H1 (cell line): ENCODE measurements around the gene RHBDF1. TPM values are rescaled to one million over a fixed set of nuclear protein-coding genes. Genes with fewer than 3 reads are reported as not detected.

Experiments used
- ASH2L ChIP-seq: fragments of 200-600, 300-600 bp; sonication (generic); IDR thresholded peaks from one replicate; pipeline ENCODE4 v1.7.1; 2017; ENCODE audit warnings: low read length
- BACH1 ChIP-seq: IDR thresholded peaks from 2 replicates; pipeline ENCODE4 v1.6.1; 2012; ENCODE audit warnings: low read length, improper control_type of control experiment
- CEBPB ChIP-seq: IDR thresholded peaks from 2 replicates; pipeline ENCODE4 v1.6.1; 2012; ENCODE audit warnings: low read depth, low read length
- CTBP2 ChIP-seq: IDR thresholded peaks from 2 replicates; pipeline ENCODE4 v1.7.0; 2011; ENCODE audit warnings: borderline replicate concordance, mild to moderate bottlenecking, moderate library complexity, mixed read lengths, low read length; ENCODE audit not compliant: insufficient read depth, insufficient read length
- EP300 ChIP-seq, 2 experiments: IDR thresholded peaks; 1 replicate in 1 of 2; 2 replicates in 1 of 2; pipeline ENCODE4 v1.6.1; 2011 to 2012; ENCODE audit warnings: low read depth in 2 of 2, low read length in 2 of 2, mild to moderate bottlenecking in 2 of 2, borderline replicate concordance in 1 of 2, inconsistent platforms in 1 of 2, moderate library complexity in 1 of 2
- EZH2 ChIP-seq: fragments of 200-600 bp; sonication (generic); IDR thresholded peaks from 2 replicates; pipeline ENCODE4 v1.7.1; 2012; ENCODE audit warnings: low read depth, mild to moderate bottlenecking, moderate library complexity, low read length, inconsistent platforms; ENCODE audit not compliant: severe bottlenecking
- HDAC6 ChIP-seq: IDR thresholded peaks from one replicate; pipeline ENCODE4 v1.7.1; 2012; ENCODE audit warnings: low read depth, mild to moderate bottlenecking, inconsistent platforms, low read length, moderate library complexity
- JUN ChIP-seq: IDR thresholded peaks from 2 replicates; pipeline ENCODE4 v1.6.1; 2011; ENCODE audit warnings: low read depth, mild to moderate bottlenecking, improper control_type of control experiment, low read length
- JUND ChIP-seq: IDR thresholded peaks from 2 replicates; pipeline ENCODE4 v1.6.1; 2011; ENCODE audit warnings: mild to moderate bottlenecking, improper control_type of control experiment, low read length
- MAFK ChIP-seq: IDR thresholded peaks from 2 replicates; pipeline ENCODE4 v1.6.1; 2012; ENCODE audit warnings: low read depth, mild to moderate bottlenecking, improper control_type of control experiment, low read length
- PHF8 ChIP-seq: fragments of 200-600 bp; sonication (generic); conservative IDR thresholded peaks from 2 replicates; pipeline ENCODE4 v1.7.1; 2012; ENCODE audit warnings: low read depth, mild to moderate bottlenecking, inconsistent platforms, low read length, moderate library complexity
- RNF2 ChIP-seq: fragments of 200-900, 300-1000 bp; sonication (generic); IDR thresholded peaks from 2 replicates; pipeline ENCODE4 v1.7.1; 2016; ENCODE audit warnings: borderline replicate concordance, low read depth, mild to moderate bottlenecking, antibody characterized with exemption, low read length; ENCODE audit not compliant: poor library complexity, severe bottlenecking; ENCODE audit errors: missing control alignments
- RXRA ChIP-seq: IDR thresholded peaks from 2 replicates; pipeline ENCODE4 v1.6.1; 2011; ENCODE audit warnings: low read depth, mild to moderate bottlenecking, low read length, moderate library complexity; ENCODE audit not compliant: insufficient read depth
- TCF12 ChIP-seq: IDR thresholded peaks from 2 replicates; pipeline ENCODE4 v1.6.1; 2011; ENCODE audit warnings: low read depth, mild to moderate bottlenecking, low read length
- ZNF274 ChIP-seq: IDR thresholded peaks from 2 replicates; pipeline ENCODE4 v1.7.0; 2012; ENCODE audit warnings: low read length, borderline replicate concordance; ENCODE audit errors: extremely low read depth
- polyA plus RNA-seq, 7 experiments: library from polyadenylated mRNA; depleted of rRNA in 3 of 7; stranded (reverse) in 5 of 7; unstranded in 2 of 7; fragments of >200 nt in 5 of 7; fragments of 200-250 nt in 2 of 7; gene quantifications; 1 replicate in 5 of 7; 2 replicates in 1 of 7; 4 replicates in 1 of 7; pipeline versions ENCODE4 v1.2.1 to v1.2.3, GENCODE V29; 2011 to 2013; ENCODE audit warnings: missing spikeins in 2 of 7, mixed read lengths in 2 of 7
- total RNA-seq: library from RNA; stranded (reverse); fragmentation: NEBNext Ultra II Directional; extraction: Animal tissue kit (Norgen Biotek cat#: 25700); gene quantifications from 2 replicates; pipeline ENCODE4 v1.2.1, GENCODE V29; 2021
- TF ChIP-seq, protein P1 (sequence below): IDR thresholded peaks from 2 replicates; pipeline ENCODE4 v1.6.1; 2011; ENCODE audit warnings: low read length, improper control_type of control experiment
- TF ChIP-seq, protein P2 (sequence below), 3 experiments: IDR thresholded peaks; 1 replicate in 2 of 3; 2 replicates in 1 of 3; pipeline versions ENCODE4 v1.5.1 to v1.6.1; 2011; ENCODE audit warnings: low read length in 3 of 3, mild to moderate bottlenecking in 3 of 3, inconsistent platforms in 2 of 3, low read depth in 1 of 3, moderate library complexity in 1 of 3; ENCODE audit not compliant: insufficient read depth in 1 of 3; ENCODE audit errors: control extremely low read depth in 1 of 3

Gene RHBDF1
- total and polyA plus RNA-seq, 2 of the 8 experiments (the other 6 are each of a cell fraction or from before 2014, with no cell fraction given) = 37.4 to 51.6 TPM

DNA sequence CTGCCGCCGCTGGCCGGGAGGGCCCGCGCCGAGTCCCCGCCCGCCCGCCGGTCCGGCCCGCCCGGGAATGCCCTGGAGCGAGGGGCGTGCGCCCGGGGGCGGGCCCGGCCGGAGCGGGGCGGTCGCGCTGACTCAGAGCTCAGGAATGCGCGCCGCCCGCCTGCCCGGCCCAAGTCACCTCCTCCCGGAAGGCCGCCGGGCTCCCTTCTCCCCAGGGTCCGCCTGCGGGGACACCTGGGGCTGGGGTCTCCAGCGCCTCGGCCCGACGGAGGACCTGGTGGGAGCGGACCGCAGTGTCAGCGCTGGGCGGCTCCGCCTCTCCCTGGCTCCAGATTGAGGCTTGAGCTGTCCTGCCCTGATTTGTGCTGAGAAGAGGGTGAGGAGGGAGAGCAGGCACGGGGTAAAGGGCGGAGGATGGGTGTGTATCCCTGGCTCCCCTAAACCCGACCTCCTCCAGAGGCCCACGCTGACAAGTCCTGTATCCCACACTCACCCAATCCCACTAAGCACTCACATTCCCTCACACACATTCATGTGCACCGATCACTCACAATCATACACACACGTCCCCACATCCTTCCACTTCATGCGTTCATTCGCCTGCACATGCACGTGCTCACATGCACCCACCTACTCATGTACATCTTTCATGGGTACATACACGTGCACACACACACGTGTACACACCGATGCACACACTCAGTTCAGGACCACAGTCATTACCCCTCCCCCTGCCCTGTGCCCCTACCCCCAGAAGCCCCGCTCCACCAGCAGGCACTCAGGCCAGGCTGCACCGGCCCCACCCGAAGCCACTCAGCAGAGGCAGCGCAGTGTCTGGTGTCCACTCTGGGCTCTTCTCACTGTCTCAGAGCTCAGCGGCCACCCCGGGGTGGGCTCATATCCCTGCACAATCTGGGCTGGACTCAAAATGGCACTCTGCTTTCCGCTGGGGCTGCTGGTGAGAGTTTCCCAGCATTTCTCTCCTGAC, at the start of gene RHBDF1 (continued):
- TF ChIP-seq RNF2 = no peak
- TF ChIP-seq CTBP2 = no peak
- no peak for TF ChIP-seq HDAC6
- TF ChIP-seq, protein P1, sequence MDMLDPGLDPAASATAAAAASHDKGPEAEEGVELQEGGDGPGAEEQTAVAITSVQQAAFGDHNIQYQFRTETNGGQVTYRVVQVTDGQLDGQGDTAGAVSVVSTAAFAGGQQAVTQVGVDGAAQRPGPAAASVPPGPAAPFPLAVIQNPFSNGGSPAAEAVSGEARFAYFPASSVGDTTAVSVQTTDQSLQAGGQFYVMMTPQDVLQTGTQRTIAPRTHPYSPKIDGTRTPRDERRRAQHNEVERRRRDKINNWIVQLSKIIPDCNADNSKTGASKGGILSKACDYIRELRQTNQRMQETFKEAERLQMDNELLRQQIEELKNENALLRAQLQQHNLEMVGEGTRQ = no peak
- no peak for TF ChIP-seq EZH2
- TF ChIP-seq TCF12 = no peak
- TF ChIP-seq, protein P2, sequence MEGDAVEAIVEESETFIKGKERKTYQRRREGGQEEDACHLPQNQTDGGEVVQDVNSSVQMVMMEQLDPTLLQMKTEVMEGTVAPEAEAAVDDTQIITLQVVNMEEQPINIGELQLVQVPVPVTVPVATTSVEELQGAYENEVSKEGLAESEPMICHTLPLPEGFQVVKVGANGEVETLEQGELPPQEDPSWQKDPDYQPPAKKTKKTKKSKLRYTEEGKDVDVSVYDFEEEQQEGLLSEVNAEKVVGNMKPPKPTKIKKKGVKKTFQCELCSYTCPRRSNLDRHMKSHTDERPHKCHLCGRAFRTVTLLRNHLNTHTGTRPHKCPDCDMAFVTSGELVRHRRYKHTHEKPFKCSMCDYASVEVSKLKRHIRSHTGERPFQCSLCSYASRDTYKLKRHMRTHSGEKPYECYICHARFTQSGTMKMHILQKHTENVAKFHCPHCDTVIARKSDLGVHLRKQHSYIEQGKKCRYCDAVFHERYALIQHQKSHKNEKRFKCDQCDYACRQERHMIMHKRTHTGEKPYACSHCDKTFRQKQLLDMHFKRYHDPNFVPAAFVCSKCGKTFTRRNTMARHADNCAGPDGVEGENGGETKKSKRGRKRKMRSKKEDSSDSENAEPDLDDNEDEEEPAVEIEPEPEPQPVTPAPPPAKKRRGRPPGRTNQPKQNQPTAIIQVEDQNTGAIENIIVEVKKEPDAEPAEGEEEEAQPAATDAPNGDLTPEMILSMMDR (IDR thresholded peaks at IDR 0.05; ENCODE audit: control extremely low read depth in 1 of 3, insufficient read depth in 1 of 3, low read depth in 1 of 3, low read length in 3 of 3) = no peak
- TF ChIP-seq PHF8 = peak; percentile 32; the same call in 1 of the 2 replicates
- no peak for TF ChIP-seq MAFK
- TF ChIP-seq CEBPB = no peak
- no peak for TF ChIP-seq EP300 (IDR thresholded peaks at IDR 0.05; ENCODE audit: borderline replicate concordance in 1 of 2, low read depth in 2 of 2, low read length in 2 of 2)
- peak; percentile 47; the same call in 1 of the 2 replicates for TF ChIP-seq JUN
- no peak for TF ChIP-seq BACH1
- TF ChIP-seq ASH2L = no peak
- no peak for TF ChIP-seq RXRA
- TF ChIP-seq ZNF274 = no peak
- TF ChIP-seq JUND = peak; percentile 97
